Measurements from ENCODE around the gene FGD3. TPM values are rescaled to one million over a fixed set of nuclear protein-coding genes. Genes with fewer than 3 reads are reported as not detected.

FGD3 gene
- total RNA-seq, 1 experiment from 2014 or later, result 9.0 TPM

GRCh38 chr9:93061791-93062763 is 114.8 kb downstream of the FGD3 start:
- H2AFZ ChIP-seq (ENCODE audit: low read length), result no peak overlapping the region
- H3K4me2 ChIP-seq (ENCODE audit: low read depth, low read length, poor library complexity, severe bottlenecking), result no peak overlapping the region
- peaks cover 33% of the 10 kb centered on the region for H3K4me1 ChIP-seq (ENCODE audit: low read length)
- no peak overlapping the region for H3K27ac ChIP-seq (ENCODE audit: low read length)
- H3K27me3 ChIP-seq (ENCODE audit: low read length), result no peaks in the 10 kb centered on the region
- no peaks in the 10 kb centered on the region for H3K79me2 ChIP-seq (ENCODE audit: low read length)
- no peaks in the 10 kb centered on the region for H3K9me2 ChIP-seq (replicated peaks; ENCODE audit: insufficient read depth, low read length)
- no peaks in the 10 kb centered on the region for H3K36me3 ChIP-seq (ENCODE audit: insufficient read depth, low read length)
- no peaks in the 10 kb centered on the region for H4K20me1 ChIP-seq (ENCODE audit: insufficient read depth, low read depth, low read length)
- H3K9me3 ChIP-seq (ENCODE audit: low read length), result no peaks in the 10 kb centered on the region
- DNase-seq, result no peak
- H3K4me3 ChIP-seq (ENCODE audit: low read length), result no peak overlapping the region
- no peak overlapping the region for H3K9ac ChIP-seq (ENCODE audit: low read length)

GRCh38 chr9:93064392-93065134 is 117.2 kb downstream of the FGD3 start:
- peak; percentile 61 for DNase-seq
- H3K79me2 ChIP-seq (ENCODE audit: low read length), result no peaks in the 10 kb centered on the region
- peaks cover 16% of the 10 kb centered on the region for H3K4me1 ChIP-seq (ENCODE audit: low read length)
- no peak overlapping the region for H2AFZ ChIP-seq (ENCODE audit: low read length)
- H3K4me3 ChIP-seq (ENCODE audit: low read length), result no peak overlapping the region
- no peaks in the 10 kb centered on the region for H3K9me3 ChIP-seq (ENCODE audit: low read length)
- H3K27me3 ChIP-seq (ENCODE audit: low read length), result no peaks in the 10 kb centered on the region
- no peak overlapping the region for H3K9ac ChIP-seq (ENCODE audit: low read length)
- H3K27ac ChIP-seq (ENCODE audit: low read length), result no peak overlapping the region
- H3K9me2 ChIP-seq (replicated peaks; ENCODE audit: insufficient read depth, low read length), result no peaks in the 10 kb centered on the region
- H3K36me3 ChIP-seq (ENCODE audit: insufficient read depth, low read length), result no peaks in the 10 kb centered on the region
- no peaks in the 10 kb centered on the region for H4K20me1 ChIP-seq (ENCODE audit: insufficient read depth, low read depth, low read length)
- H3K4me2 ChIP-seq (ENCODE audit: low read depth, low read length, poor library complexity, severe bottlenecking), result no peak overlapping the region

- Histone ChIP-seq H4K20me1 (ENCODE audit: insufficient read depth, low read depth, low read length) (no peaks in the 10 kb centered on the region), H3K9me2 (replicated peaks; ENCODE audit: insufficient read depth, low read length) (no peaks in the 10 kb centered on the region), H3K79me2 (ENCODE audit: low read length) (no peaks in the 10 kb centered on the region), H3K36me3 (ENCODE audit: insufficient read depth, low read length) (no peaks in the 10 kb centered on the region), H2AFZ (ENCODE audit: low read length) (no peak overlapping the region), H3K9me3 (ENCODE audit: low read length) (no peaks in the 10 kb centered on the region), H3K9ac (ENCODE audit: low read length) (no peak overlapping the region), H3K27me3 (ENCODE audit: low read length) (no peaks in the 10 kb centered on the region), H3K4me3 (ENCODE audit: low read length) (no peak overlapping the region), H3K27ac (ENCODE audit: low read length) (no peak overlapping the region), H3K4me2 (ENCODE audit: low read depth, low read length, poor library complexity, severe bottlenecking) (no peak overlapping the region), H3K4me1 (ENCODE audit: low read length) (peaks cover 9% of the 10 kb centered on the region)
- no peak for DNase-seq
Observed at GRCh38 chr9:93065135-93065720, 117.9 kb downstream of the FGD3 start.

GRCh38 chr9:93066978-93067603 is 119.8 kb downstream of the FGD3 start:
- H3K36me3 ChIP-seq (ENCODE audit: insufficient read depth, low read length), result no peaks in the 10 kb centered on the region
- peaks cover 8% of the 10 kb centered on the region for H3K4me1 ChIP-seq (ENCODE audit: low read length)

GRCh38 chr9:93068956-93069355 is 121.6 kb downstream of the FGD3 start:
- no peaks in the 10 kb centered on the region for H3K9me3 ChIP-seq (ENCODE audit: low read length)
- peaks cover 5% of the 10 kb centered on the region; the same call in 1 of the 2 replicates for H3K4me1 ChIP-seq (ENCODE audit: low read length)
- no peaks in the 10 kb centered on the region for H3K9me2 ChIP-seq (replicated peaks; ENCODE audit: insufficient read depth, low read length)

More at GRCh38 chr9:93066978-93067603, 119.8 kb downstream of the FGD3 start:
- no peak for DNase-seq
- H2AFZ ChIP-seq (ENCODE audit: low read length), result no peak overlapping the region
- no peaks in the 10 kb centered on the region for H3K27me3 ChIP-seq (ENCODE audit: low read length)
- H4K20me1 ChIP-seq (ENCODE audit: insufficient read depth, low read depth, low read length), result no peaks in the 10 kb centered on the region
- H3K9ac ChIP-seq (ENCODE audit: low read length), result no peak overlapping the region
- H3K27ac ChIP-seq (ENCODE audit: low read length), result no peak overlapping the region
- no peaks in the 10 kb centered on the region for H3K9me3 ChIP-seq (ENCODE audit: low read length)
- no peaks in the 10 kb centered on the region for H3K79me2 ChIP-seq (ENCODE audit: low read length)
- no peaks in the 10 kb centered on the region for H3K9me2 ChIP-seq (replicated peaks; ENCODE audit: insufficient read depth, low read length)
- no peak overlapping the region for H3K4me3 ChIP-seq (ENCODE audit: low read length)
- H3K4me2 ChIP-seq (ENCODE audit: low read depth, low read length, poor library complexity, severe bottlenecking), result no peak overlapping the region

GRCh38 chr9:93071464-93071863 is 124.1 kb downstream of the FGD3 start:
- no peaks in the 10 kb centered on the region for H3K9me2 ChIP-seq (replicated peaks; ENCODE audit: insufficient read depth, low read length)
- H2AFZ ChIP-seq (ENCODE audit: low read length), result no peak overlapping the region
- H3K9me3 ChIP-seq (ENCODE audit: low read length), result no peaks in the 10 kb centered on the region
- no peak overlapping the region for H3K4me2 ChIP-seq (ENCODE audit: low read depth, low read length, poor library complexity, severe bottlenecking)
- peak; percentile 77 for DNase-seq
- no peaks in the 10 kb centered on the region for H3K27me3 ChIP-seq (ENCODE audit: low read length)
- no peaks in the 10 kb centered on the region for H4K20me1 ChIP-seq (ENCODE audit: insufficient read depth, low read depth, low read length)
- H3K9ac ChIP-seq (ENCODE audit: low read length), result no peak overlapping the region
- H3K4me1 ChIP-seq (ENCODE audit: low read length), result no peaks in the 10 kb centered on the region
- no peak overlapping the region for H3K27ac ChIP-seq (ENCODE audit: low read length)
- H3K4me3 ChIP-seq (ENCODE audit: low read length), result no peak overlapping the region
- H3K36me3 ChIP-seq (ENCODE audit: insufficient read depth, low read length), result no peaks in the 10 kb centered on the region
- H3K79me2 ChIP-seq (ENCODE audit: low read length), result no peaks in the 10 kb centered on the region

More at GRCh38 chr9:93068956-93069355, 121.6 kb downstream of the FGD3 start:
- no peaks in the 10 kb centered on the region for H3K36me3 ChIP-seq (ENCODE audit: insufficient read depth, low read length)
- no peak overlapping the region for H3K4me2 ChIP-seq (ENCODE audit: low read depth, low read length, poor library complexity, severe bottlenecking)
- H3K27me3 ChIP-seq (ENCODE audit: low read length), result no peaks in the 10 kb centered on the region
- no peak overlapping the region for H3K4me3 ChIP-seq (ENCODE audit: low read length)
- H4K20me1 ChIP-seq (ENCODE audit: insufficient read depth, low read depth, low read length), result no peaks in the 10 kb centered on the region
- H3K27ac ChIP-seq (ENCODE audit: low read length), result no peak overlapping the region
- no peak overlapping the region for H3K9ac ChIP-seq (ENCODE audit: low read length)
- no peaks in the 10 kb centered on the region for H3K79me2 ChIP-seq (ENCODE audit: low read length)
- no peak overlapping the region for H2AFZ ChIP-seq (ENCODE audit: low read length)
- no peak for DNase-seq

GRCh38 chr9:93072383-93072795 is 125.1 kb downstream of the FGD3 start:
- no peaks in the 10 kb centered on the region for H4K20me1 ChIP-seq (ENCODE audit: insufficient read depth, low read depth, low read length)
- no peaks in the 10 kb centered on the region for H3K36me3 ChIP-seq (ENCODE audit: insufficient read depth, low read length)
- H3K9me3 ChIP-seq (ENCODE audit: low read length), result no peaks in the 10 kb centered on the region
- H3K9me2 ChIP-seq (replicated peaks; ENCODE audit: insufficient read depth, low read length), result no peaks in the 10 kb centered on the region
- no peaks in the 10 kb centered on the region for H3K4me1 ChIP-seq (ENCODE audit: low read length)
- no peaks in the 10 kb centered on the region for H3K27me3 ChIP-seq (ENCODE audit: low read length)
- H3K4me2 ChIP-seq (ENCODE audit: low read depth, low read length, poor library complexity, severe bottlenecking), result no peak overlapping the region
- H2AFZ ChIP-seq (ENCODE audit: low read length), result no peak overlapping the region
- H3K9ac ChIP-seq (ENCODE audit: low read length), result no peak overlapping the region
- H3K27ac ChIP-seq (ENCODE audit: low read length), result no peak overlapping the region
- no peaks in the 10 kb centered on the region for H3K79me2 ChIP-seq (ENCODE audit: low read length)
- no peak overlapping the region for H3K4me3 ChIP-seq (ENCODE audit: low read length)
- no peak for DNase-seq

All from Karpas-422 (cell line).